Chondrocyte (in vitro differentiated cells): ENCODE measurements around the gene WDR46. TPM values are rescaled to one million over a fixed set of nuclear protein-coding genes. Genes with fewer than 3 reads are reported as not detected.

ENCODE experiments used
- DNase-seq: peaks from one replicate; pipeline ENCODE4 v3.0.0; 2021; ENCODE audit warnings: mixed read lengths, low spot score
- H3K27ac Mint-ChIP-seq: one replicate; pipeline ENCODE4 v1.8.0; 2021; ENCODE audit warnings: mild to moderate bottlenecking, moderate library complexity, mixed read lengths; ENCODE audit not compliant: unreplicated experiment
- H3K27me3 Mint-ChIP-seq: 2 replicates; pipeline ENCODE4 v1.8.0; 2021; ENCODE audit warnings: low read depth, mixed read lengths
- H3K36me3 Mint-ChIP-seq: 2 replicates; pipeline ENCODE4 v1.8.0; 2021; ENCODE audit warnings: low read depth, mixed read lengths
- H3K4me1 Mint-ChIP-seq: 2 replicates; pipeline ENCODE4 v1.8.0; 2021; ENCODE audit warnings: low read depth, mild to moderate bottlenecking, mixed read lengths
- H3K4me3 Mint-ChIP-seq: one replicate; pipeline ENCODE4 v1.8.0; 2021; ENCODE audit warnings: mild to moderate bottlenecking, moderate library complexity, mixed read lengths; ENCODE audit not compliant: unreplicated experiment
- H3K9me3 Mint-ChIP-seq: 2 replicates; pipeline ENCODE4 v1.8.0; 2021; ENCODE audit warnings: low read depth, mixed read lengths
- CTCF ChIP-seq: fragments of 200-600 bp; sonication (generic); IDR thresholded peaks from 2 replicates; pipeline ENCODE4 v1.5.0; 2021; ENCODE audit warnings: antibody characterized with exemption, mild to moderate bottlenecking, moderate library complexity
- total RNA-seq: library from RNA; stranded (reverse); gene quantifications from 3 replicates; pipeline ENCODE4 v1.2.1, GENCODE V29; 2021

Gene WDR46
- total RNA-seq, 1 donor from 2014 or later, result 48.1 TPM

DNA sequence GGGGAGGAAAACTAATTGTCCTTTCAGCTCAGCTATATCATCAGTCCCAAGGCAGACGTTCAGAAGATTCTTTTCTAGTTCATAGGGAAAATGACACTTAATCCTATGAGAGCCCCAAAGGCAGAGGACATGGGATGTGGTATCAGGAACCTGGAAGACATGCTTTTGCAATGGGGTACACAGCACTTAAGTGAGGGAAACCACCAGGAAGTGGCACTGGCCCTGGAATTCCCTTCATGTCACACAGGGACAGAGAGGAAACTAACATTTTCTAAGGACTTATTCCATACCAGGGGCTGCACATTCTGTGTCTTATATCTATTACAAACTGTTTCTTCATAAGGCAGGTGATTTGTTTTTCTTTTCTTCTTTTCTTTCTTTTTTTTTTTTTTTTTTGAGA is 45.6 kb downstream of the WDR46 start:
- TF ChIP-seq CTCF, result no peak
- H3K4me3 Mint-ChIP-seq, result no peak overlapping the region
- DNase-seq, result no peak
- peaks cover 28% of the 10 kb centered on the region for H3K27me3 Mint-ChIP-seq
- H3K4me1 Mint-ChIP-seq, result peaks cover 5% of the 10 kb centered on the region
- no peaks in the 10 kb centered on the region for H3K9me3 Mint-ChIP-seq
- H3K36me3 Mint-ChIP-seq, result no peaks in the 10 kb centered on the region
- H3K27ac Mint-ChIP-seq, result no peak overlapping the region

DNA sequence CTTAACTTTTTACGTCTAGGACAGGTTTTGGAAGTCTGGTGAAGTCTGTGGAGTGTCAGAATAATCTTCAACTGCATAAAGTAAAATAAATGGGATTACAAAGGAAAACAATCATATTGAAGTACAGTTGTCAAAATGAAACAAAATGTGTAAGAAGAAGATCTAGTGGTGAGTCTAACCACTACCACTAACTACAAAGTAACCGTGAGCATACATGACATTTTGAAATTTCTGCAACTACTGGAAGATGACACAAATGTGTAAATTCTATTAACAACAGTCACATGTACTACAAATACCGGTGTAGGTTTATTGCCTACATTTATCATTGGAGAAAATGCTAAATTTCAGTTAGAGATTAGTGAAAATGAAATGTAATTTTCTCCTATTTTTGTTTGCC is 47.1 kb downstream of the WDR46 start:
- H3K9me3 Mint-ChIP-seq, result no peaks in the 10 kb centered on the region
- H3K27ac Mint-ChIP-seq, result no peak overlapping the region
- H3K36me3 Mint-ChIP-seq, result no peaks in the 10 kb centered on the region
- DNase-seq, result no peak
- TF ChIP-seq CTCF, result no peak
- peaks cover 32% of the 10 kb centered on the region for H3K27me3 Mint-ChIP-seq
- H3K4me3 Mint-ChIP-seq, result no peak overlapping the region
- no peaks in the 10 kb centered on the region for H3K4me1 Mint-ChIP-seq

DNA sequence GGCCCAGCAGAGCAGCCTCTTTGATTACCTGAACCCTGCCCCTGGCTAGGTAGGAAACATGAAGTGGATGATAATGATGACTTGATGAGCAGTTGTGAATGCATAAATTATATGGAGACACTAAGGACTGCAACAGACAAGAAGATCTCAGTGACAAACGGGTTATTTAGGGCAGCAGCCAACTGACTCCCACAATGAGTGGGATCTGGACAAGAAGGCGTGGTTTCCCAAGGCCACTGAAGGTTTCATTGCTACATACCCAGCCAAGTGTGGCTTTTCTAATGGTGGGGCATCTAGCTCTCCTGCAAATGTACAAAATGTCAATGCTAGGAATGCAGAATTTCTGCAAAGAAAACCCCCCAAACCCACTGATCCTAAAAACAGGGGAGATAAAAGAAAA is 51.3 kb downstream of the WDR46 start:
- no peaks in the 10 kb centered on the region for H3K36me3 Mint-ChIP-seq
- peaks cover 42% of the 10 kb centered on the region for H3K27me3 Mint-ChIP-seq

DNA sequence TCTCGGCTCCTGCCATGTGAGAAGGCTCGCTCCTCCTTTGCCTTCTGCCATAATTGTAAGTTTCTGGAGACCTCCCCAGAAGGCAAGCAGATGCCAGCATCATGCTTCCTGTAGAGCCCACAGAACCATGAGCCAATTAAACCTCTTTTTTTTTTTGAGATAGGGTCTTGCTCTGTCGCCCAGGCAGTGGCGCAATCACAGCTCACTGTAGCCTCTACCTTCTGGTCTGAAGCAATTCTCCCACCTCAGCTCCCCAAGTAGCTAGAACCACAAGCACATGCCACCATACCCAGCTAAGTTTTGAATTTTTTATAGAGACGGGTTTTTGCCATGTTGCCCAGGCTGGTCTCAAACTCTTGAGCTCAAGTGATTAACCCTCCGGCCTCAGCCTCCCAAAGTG is 52.2 kb downstream of the WDR46 start:
- peaks cover 10% of the 10 kb centered on the region for H3K4me1 Mint-ChIP-seq
- no peak for DNase-seq
- no peaks in the 10 kb centered on the region for H3K36me3 Mint-ChIP-seq
- no peak for TF ChIP-seq CTCF
- H3K27ac Mint-ChIP-seq, result no peak overlapping the region
- H3K4me3 Mint-ChIP-seq, result no peak overlapping the region
- peaks cover 35% of the 10 kb centered on the region for H3K27me3 Mint-ChIP-seq
- no peaks in the 10 kb centered on the region for H3K9me3 Mint-ChIP-seq

More for the DNA sequence above, 51.3 kb downstream of the WDR46 start:
- no peak overlapping the region for H3K4me3 Mint-ChIP-seq
- H3K4me1 Mint-ChIP-seq, result peaks cover 10% of the 10 kb centered on the region
- no peak for DNase-seq
- no peak for TF ChIP-seq CTCF
- no peaks in the 10 kb centered on the region for H3K9me3 Mint-ChIP-seq
- H3K27ac Mint-ChIP-seq, result no peak overlapping the region

DNA sequence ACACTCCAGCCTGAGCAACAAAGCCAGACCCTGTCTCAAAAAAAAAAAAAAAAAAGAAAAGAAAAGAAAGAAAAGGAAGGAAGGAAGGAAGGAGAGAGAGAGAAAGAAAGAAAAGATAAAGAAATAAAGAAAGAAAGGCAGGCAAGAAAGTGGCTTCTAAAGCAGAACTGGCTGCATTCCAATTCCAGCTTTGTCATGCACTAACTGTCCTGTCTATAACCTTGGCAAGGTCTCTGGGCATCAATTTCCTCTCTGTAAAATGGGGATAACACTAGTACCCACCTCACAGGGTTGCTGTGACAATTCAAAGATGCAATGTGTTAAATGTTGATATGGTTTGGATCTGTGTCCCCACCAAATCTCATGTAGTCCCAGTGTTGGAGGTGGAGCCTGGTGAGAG is 52.7 kb downstream of the WDR46 start:
- Mint-ChIP-seq H3K27me3 (peaks cover 37% of the 10 kb centered on the region), H3K4me1 (peaks cover 10% of the 10 kb centered on the region), H3K9me3 (no peaks in the 10 kb centered on the region), H3K4me3 (no peak overlapping the region), H3K36me3 (no peaks in the 10 kb centered on the region), H3K27ac (no peak overlapping the region)
- DNase-seq, result no peak
- TF ChIP-seq CTCF, result no peak
